Measurements from ENCODE around the gene MUTYH. TPM values are rescaled to one million over a fixed set of nuclear protein-coding genes. Genes with fewer than 3 reads are reported as not detected.

The MUTYH gene
- total RNA-seq, 1 donor from 2014 or later = 54.8 TPM

GRCh38 chr1:45348966-45349677 lies 8.9 kb upstream of the MUTYH start:
- intact Hi-C loops (cut with micrococcal nuclease) = no loop called here

- intact Hi-C loops (cut with micrococcal nuclease) = no loop called here
Measured at GRCh38 chr1:45348609-45348965, 8.3 kb upstream of the MUTYH start.

GRCh38 chr1:45348020-45348419 lies 7.8 kb upstream of the MUTYH start:
- intact Hi-C loops (cut with micrococcal nuclease) = no loop called here

- intact Hi-C loops (cut with micrococcal nuclease) = no loop called here
Measured at GRCh38 chr1:45346473-45346872, 6.2 kb upstream of the MUTYH start.

- intact Hi-C loops (cut with micrococcal nuclease) = no loop called here
Measured at GRCh38 chr1:45345014-45345413, 4.8 kb upstream of the MUTYH start.

GRCh38 chr1:45344499-45344898 lies 4.3 kb upstream of the MUTYH start:
- intact Hi-C loops (cut with micrococcal nuclease) = no loop called here

GRCh38 chr1:45340816-45341466 lies 701 bp upstream of the MUTYH start:
- intact Hi-C loops (cut with micrococcal nuclease) = loop anchor here (1.0 to 2.0 kb wide), 15 partner anchors 37 to 986 kb away; partner anchors contain the start of genes BTBD19, CCDC163, EIF2B3 and ERI3

GRCh38 chr1:45337630-45338325 lies 2.5 kb downstream of the MUTYH start:
- intact Hi-C loops (cut with micrococcal nuclease) = no loop called here

GRCh38 chr1:45335855-45336324 lies 4.3 kb downstream of the MUTYH start:
- intact Hi-C loops (cut with micrococcal nuclease) = no loop called here

GRCh38 chr1:45334308-45335245 lies 5.7 kb downstream of the MUTYH start:
- intact Hi-C loops (cut with micrococcal nuclease) = no loop called here

- intact Hi-C loops (cut with micrococcal nuclease) = no loop called here
Measured at GRCh38 chr1:45332346-45332720, 7.9 kb downstream of the MUTYH start.

- intact Hi-C loops (cut with micrococcal nuclease) = no loop called here
Measured at GRCh38 chr1:45331436-45332345, 8.5 kb downstream of the MUTYH start.

GRCh38 chr1:45329445-45329844 lies 10.8 kb downstream of the MUTYH start:
- intact Hi-C loops (cut with micrococcal nuclease) = no loop called here

GRCh38 chr1:45328680-45329079 lies 11.6 kb downstream of the MUTYH start:
- intact Hi-C loops (cut with micrococcal nuclease) = no loop called here

GRCh38 chr1:45327644-45328515 lies 12.4 kb downstream of the MUTYH start:
- intact Hi-C loops (cut with micrococcal nuclease) = no loop called here

GRCh38 chr1:45326627-45327623 lies 13.3 kb downstream of the MUTYH start, which contains the start of gene HPDL:
Gene HPDL, plus strand, starts transcription at chr1:45326895. Its CDS starts 254 bp downstream, at chr1:45327149.
- intact Hi-C loops (cut with micrococcal nuclease) = loop anchor here (1.0 kb wide), 2 partner anchors 12 to 21 kb away; no protein-coding TSS in a partner anchor

GRCh38 chr1:45325851-45326506 lies 14.3 kb downstream of the MUTYH start:
- intact Hi-C loops (cut with micrococcal nuclease) = loop anchor here (1.0 kb wide), 2 partner anchors 13 to 20 kb away; no protein-coding TSS in a partner anchor

Data from T-helper 1 cell treated with Interleukin-12 subunit alpha and Interleukin-12 subunit beta and Interleukin-4 antibody, amounts not matched to agents 30 ng/mL and 1 ng/mL, for 36 hours (primary cell).